ENCODE measurements around the gene ATP6V1D.
A peak's percentile ranks its signal among the peaks of the same experiment; 100 is the strongest.

ATP6V1D gene

GRCh38 chr14:67371247-67372148, 11.9 kb upstream of the ATP6V1D start:
- TF ChIP-seq CTCF (IDR thresholded peaks at IDR 0.05; ENCODE audit: insufficient read depth, low read depth, low read length, missing control alignments): no peak
- no peak for DNase-seq (ENCODE audit: low read depth)
- no peak overlapping the region for H3K4me3 ChIP-seq (ENCODE audit: low read depth, low read length)

GRCh38 chr14:67370830-67371229, 11.2 kb upstream of the ATP6V1D start:
- no peak for TF ChIP-seq CTCF (IDR thresholded peaks at IDR 0.05; ENCODE audit: insufficient read depth, low read depth, low read length, missing control alignments)
- no peak for DNase-seq (ENCODE audit: low read depth)
- H3K4me3 ChIP-seq (ENCODE audit: low read depth, low read length): no peak overlapping the region

- DNase-seq (ENCODE audit: low read depth): no peak
- no peak overlapping the region for H3K4me3 ChIP-seq (ENCODE audit: low read depth, low read length)
- no peak for TF ChIP-seq CTCF (IDR thresholded peaks at IDR 0.05; ENCODE audit: insufficient read depth, low read depth, low read length, missing control alignments)
Measured at GRCh38 chr14:67365476-67365875, 5.9 kb upstream of the ATP6V1D start.

GRCh38 chr14:67360470-67361206, 1.0 kb upstream of the ATP6V1D start:
- H3K4me3 ChIP-seq (ENCODE audit: low read depth, low read length): peak overlapping the region; percentile 89
- no peak for TF ChIP-seq CTCF (IDR thresholded peaks at IDR 0.05; ENCODE audit: insufficient read depth, low read depth, low read length, missing control alignments)
- no peak for DNase-seq (ENCODE audit: low read depth)

GRCh38 chr14:67358924-67359774, 455 bp downstream of the ATP6V1D start:
- peak; percentile 3 for DNase-seq (ENCODE audit: low read depth)
- peak overlapping the region; percentile 97 for H3K4me3 ChIP-seq (ENCODE audit: low read depth, low read length)
- TF ChIP-seq CTCF (IDR thresholded peaks at IDR 0.05; ENCODE audit: insufficient read depth, low read depth, low read length, missing control alignments): no peak

GRCh38 chr14:67357969-67358354, 1.6 kb downstream of the ATP6V1D start:
- peak overlapping the region; percentile 97; the same call in 1 of the 2 replicates for H3K4me3 ChIP-seq (ENCODE audit: low read depth, low read length)

More at GRCh38 chr14:67357969-67358354, 1.6 kb downstream of the ATP6V1D start:
- DNase-seq (ENCODE audit: low read depth): no peak
- TF ChIP-seq CTCF (IDR thresholded peaks at IDR 0.05; ENCODE audit: insufficient read depth, low read depth, low read length, missing control alignments): no peak
